ENCODE results near the gene XYLT2. TPM values are rescaled to one million over a fixed set of nuclear protein-coding genes. Genes with fewer than 3 reads are reported as not detected.

Gene XYLT2
- total RNA-seq, 1 donor from 2014 or later: 51.3 TPM

DNA sequence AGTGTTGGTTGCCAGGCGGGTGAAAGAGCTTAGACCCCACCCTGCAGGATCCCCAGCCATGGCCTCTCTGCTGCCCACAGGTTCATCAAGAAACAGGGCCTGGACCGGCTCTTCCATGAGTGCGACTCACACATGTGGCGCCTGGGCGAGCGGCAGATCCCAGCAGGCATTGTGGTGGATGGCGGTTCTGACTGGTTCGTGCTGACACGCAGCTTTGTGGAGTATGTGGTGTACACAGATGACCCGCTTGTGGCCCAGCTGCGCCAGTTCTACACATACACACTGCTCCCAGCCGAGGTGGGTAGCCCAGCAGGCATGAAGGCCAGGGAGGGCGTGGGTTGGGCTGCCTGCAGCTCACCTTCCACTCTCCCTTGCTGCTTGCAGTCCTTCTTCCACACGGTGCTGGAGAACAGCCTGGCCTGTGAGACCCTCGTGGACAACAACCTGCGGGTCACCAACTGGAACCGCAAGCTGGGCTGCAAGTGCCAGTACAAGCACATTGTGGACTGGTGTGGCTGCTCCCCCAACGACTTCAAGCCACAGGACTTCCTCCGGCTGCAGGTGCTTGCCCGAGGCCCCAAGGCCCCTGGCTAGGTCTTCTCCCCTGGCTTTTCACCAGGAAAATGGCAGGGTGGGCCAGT, 9.9 kb downstream of the XYLT2 start:
- intact Hi-C loops (cut with DNase I): no loop called here
- DNase-seq (ENCODE audit: low spot score in 2 of 2): no peak
- peaks cover 53 to 71% of the 10 kb centered on the region in 2 donors for H3K36me3 ChIP-seq

DNA sequence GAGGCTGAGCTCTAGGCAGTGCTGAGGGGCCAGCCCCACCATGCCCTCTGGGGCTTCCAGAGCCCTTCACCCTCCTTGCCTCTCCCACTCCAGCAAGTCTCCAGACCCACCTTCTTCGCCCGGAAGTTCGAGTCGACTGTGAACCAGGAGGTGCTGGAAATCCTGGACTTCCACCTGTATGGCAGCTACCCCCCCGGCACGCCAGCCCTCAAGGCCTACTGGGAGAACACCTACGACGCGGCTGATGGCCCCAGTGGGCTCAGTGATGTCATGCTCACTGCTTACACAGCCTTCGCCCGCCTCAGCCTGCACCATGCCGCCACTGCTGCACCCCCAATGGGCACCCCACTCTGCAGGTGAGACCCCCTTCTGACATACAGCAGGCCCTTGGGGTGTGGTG, 10.5 kb downstream of the XYLT2 start:
- intact Hi-C loops (cut with DNase I): no loop called here
- no peak for DNase-seq (ENCODE audit: low spot score in 2 of 2)
- Histone ChIP-seq H3K27ac (no peak overlapping the region), H3K4me3 (no peak overlapping the region), H3K36me3 (peaks cover 57 to 71% of the 10 kb centered on the region in 2 donors), H3K9me3 (no peaks in the 10 kb centered on the region), H3K27me3 (no peaks in the 10 kb centered on the region), H3K4me1 (no peaks in the 10 kb centered on the region)
- TF ChIP-seq, protein P1, sequence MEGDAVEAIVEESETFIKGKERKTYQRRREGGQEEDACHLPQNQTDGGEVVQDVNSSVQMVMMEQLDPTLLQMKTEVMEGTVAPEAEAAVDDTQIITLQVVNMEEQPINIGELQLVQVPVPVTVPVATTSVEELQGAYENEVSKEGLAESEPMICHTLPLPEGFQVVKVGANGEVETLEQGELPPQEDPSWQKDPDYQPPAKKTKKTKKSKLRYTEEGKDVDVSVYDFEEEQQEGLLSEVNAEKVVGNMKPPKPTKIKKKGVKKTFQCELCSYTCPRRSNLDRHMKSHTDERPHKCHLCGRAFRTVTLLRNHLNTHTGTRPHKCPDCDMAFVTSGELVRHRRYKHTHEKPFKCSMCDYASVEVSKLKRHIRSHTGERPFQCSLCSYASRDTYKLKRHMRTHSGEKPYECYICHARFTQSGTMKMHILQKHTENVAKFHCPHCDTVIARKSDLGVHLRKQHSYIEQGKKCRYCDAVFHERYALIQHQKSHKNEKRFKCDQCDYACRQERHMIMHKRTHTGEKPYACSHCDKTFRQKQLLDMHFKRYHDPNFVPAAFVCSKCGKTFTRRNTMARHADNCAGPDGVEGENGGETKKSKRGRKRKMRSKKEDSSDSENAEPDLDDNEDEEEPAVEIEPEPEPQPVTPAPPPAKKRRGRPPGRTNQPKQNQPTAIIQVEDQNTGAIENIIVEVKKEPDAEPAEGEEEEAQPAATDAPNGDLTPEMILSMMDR (IDR thresholded peaks at IDR 0.05): no peak

More for the DNA sequence above, 9.9 kb downstream of the XYLT2 start:
- no peaks in the 10 kb centered on the region for H3K4me1 ChIP-seq
- no peak overlapping the region for H3K4me3 ChIP-seq
- no peaks in the 10 kb centered on the region for H3K27me3 ChIP-seq
- no peak overlapping the region for H3K27ac ChIP-seq
- TF ChIP-seq, protein P1 (IDR thresholded peaks at IDR 0.05): no peak
- H3K9me3 ChIP-seq: no peaks in the 10 kb centered on the region

DNA sequence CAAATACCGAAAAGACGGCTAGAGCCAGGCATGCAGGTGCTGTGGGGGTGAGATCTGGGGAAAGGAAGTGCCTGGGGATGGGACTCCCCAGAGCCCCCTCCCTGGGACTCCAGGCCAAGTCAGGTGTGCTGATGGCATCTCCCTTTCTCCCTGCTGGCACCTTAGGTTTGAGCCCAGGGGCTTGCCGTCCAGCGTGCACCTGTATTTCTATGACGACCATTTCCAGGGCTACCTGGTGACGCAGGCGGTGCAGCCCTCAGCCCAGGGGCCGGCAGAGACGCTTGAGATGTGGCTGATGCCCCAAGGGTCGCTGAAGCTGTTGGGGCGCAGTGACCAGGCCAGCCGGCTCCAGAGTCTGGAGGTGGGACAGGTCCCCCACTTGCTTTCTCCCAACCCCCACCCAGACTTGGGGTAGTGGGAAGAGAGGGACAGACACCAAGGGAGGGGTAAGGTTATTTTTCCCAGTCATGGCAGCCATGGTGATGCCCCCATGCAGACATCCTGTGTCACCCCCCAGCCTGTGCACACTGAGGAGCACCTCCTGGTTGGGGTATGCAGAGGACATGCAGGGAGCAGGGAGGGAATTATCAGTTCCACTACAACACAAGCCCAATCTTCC, 11.1 kb downstream of the XYLT2 start:
- Histone ChIP-seq H3K36me3 (peaks cover 57 to 71% of the 10 kb centered on the region in 2 donors), H3K4me3 (no peak overlapping the region), H3K27me3 (no peaks in the 10 kb centered on the region), H3K9me3 (no peaks in the 10 kb centered on the region), H3K4me1 (no peaks in the 10 kb centered on the region), H3K27ac (no peak overlapping the region)
- no peak for DNase-seq (ENCODE audit: low spot score in 2 of 2)
- intact Hi-C loops (cut with DNase I): no loop called here
- TF ChIP-seq, protein P1 (IDR thresholded peaks at IDR 0.05): no peak

DNA sequence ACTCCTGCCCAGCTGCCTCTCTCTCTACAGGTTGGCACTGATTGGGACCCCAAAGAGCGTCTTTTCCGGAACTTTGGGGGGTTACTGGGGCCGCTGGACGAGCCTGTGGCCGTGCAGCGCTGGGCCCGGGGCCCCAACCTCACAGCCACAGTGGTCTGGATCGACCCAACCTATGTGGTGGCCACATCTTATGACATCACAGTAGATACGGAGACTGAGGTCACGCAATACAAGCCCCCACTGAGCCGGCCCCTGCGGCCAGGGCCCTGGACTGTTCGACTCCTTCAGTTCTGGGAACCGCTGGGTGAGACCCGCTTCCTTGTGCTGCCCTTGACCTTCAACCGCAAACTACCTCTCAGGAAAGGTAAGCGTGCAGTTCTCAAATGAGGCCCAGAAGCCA, 12.3 kb downstream of the XYLT2 start:
- Histone ChIP-seq H3K4me1 (peaks cover 0 to 4% of the 10 kb centered on the region in 2 donors), H3K27me3 (no peaks in the 10 kb centered on the region), H3K9me3 (no peaks in the 10 kb centered on the region), H3K36me3 (peaks cover 57 to 63% of the 10 kb centered on the region in 2 donors), H3K4me3 (no peak overlapping the region), H3K27ac (no peak overlapping the region)
- DNase-seq (ENCODE audit: low spot score in 2 of 2): no peak
- TF ChIP-seq, protein P1 (IDR thresholded peaks at IDR 0.05): no peak
- intact Hi-C loops (cut with DNase I): no loop called here

DNA sequence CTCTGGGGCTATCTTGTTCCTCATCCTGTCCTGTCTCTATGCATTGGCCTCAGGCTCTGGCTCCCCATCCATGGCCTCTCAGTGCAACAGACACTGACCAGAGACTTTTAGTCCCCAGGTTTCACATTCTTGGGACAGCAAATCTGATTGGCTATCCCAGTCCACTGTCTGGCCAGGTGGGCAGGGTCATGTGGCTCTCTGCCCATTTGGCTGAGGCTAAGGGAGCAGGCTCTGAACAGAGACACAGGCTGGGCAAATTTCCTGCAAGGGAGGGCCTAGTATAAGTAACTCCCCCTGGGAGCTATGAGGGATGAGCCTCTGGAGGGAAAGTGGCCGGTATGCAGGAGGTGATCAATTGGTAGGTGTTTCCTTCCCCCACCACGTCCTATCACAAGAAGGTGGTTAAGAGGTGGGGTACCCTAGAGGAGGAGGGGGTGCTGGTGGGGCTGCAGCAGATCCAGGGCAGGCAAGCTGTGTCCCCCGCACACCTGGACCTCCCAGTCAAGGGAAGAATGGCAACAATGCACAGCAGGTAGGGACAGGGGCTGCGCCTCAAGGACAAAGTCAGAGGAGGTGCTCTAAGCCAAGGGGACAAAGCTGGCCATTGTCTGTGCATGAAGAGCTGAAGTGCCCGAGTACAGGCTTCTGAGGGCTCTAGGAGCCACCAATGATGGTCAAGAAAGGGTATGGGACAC, 13.2 kb downstream of the XYLT2 start:
- Histone ChIP-seq H3K27ac (no peak overlapping the region), H3K9me3 (no peaks in the 10 kb centered on the region), H3K4me3 (no peak overlapping the region), H3K4me1 (peaks cover 0 to 4% of the 10 kb centered on the region in 2 donors), H3K27me3 (no peaks in the 10 kb centered on the region), H3K36me3 (peaks cover 48 to 54% of the 10 kb centered on the region in 2 donors)
- DNase-seq (ENCODE audit: low spot score in 2 of 2): no peak
- TF ChIP-seq, protein P1 (IDR thresholded peaks at IDR 0.05): no peak
- intact Hi-C loops (cut with DNase I): no loop called here

Measured in ascending aorta (tissue), 2 donors.